ENCODE results near the gene GHRH.

Gene GHRH

DNA sequence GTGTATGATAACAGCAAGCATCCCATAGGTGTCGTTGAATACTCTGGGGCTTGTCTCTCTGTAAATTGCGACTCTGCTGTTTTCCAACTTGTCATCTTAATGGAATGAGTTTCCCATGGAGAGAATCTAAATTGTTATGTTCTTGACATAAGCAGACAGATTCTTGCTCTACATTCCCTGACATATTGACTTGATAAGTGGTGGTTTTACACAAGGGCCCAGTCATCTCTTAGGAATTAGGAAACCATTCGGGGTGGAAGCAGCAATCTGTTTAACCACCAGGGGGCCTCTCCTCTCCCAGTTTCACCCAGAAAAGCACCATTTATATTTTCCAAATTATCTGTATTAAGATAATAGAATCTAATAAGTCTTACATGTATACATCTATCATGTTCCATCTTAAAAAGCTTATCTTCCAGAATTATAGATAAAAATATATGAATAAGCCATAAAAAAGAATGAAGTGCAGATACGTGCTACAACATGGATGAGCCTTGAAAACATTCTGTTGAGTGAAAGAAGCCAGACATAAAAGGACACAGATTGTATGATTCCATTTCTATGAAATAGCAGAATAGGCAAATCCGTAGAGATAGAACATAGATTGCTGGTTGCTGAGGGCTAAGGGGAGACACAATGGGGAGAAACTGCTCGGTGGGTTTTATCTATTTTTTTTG is 59.2 kb downstream of the GHRH start:
- no peak for DNase-seq

DNA sequence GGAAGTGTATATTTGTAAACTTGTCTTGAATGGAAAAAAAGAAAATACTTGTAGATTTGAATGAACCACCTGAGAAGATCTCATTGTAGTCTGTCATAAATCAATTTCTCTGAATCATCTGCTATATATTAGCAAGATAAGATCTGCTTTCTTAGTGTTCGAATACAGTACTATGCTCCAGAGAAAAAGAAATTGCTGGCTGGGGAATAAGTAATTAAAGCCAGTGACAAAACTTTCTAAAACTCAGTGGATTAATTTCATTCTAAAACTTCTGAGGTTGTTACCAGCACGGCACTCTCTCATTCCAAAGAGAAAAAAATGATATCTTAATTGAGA is 59.8 kb downstream of the GHRH start:
- no peak for DNase-seq
